ENCODE results near the gene CDC42BPG. TPM values are rescaled to one million over a fixed set of nuclear protein-coding genes. Genes with fewer than 3 reads are reported as not detected.

CDC42BPG gene
- total and polyA plus RNA-seq, 3 experiments from 2014 or later, result 0.52 to 2.3 (median 0.66) TPM

GRCh38 chr11:64841592-64842365 lies 2.7 kb downstream of the CDC42BPG start:
- peaks cover 15% of the 10 kb centered on the region for H3K4me1 ChIP-seq (ENCODE audit: insufficient read depth, low read length)
- no peak for DNase-seq
- no peak overlapping the region for H3K4me3 Mint-ChIP-seq
- no peaks in the 10 kb centered on the region for H3K9me3 Mint-ChIP-seq
- H3K36me3 ChIP-seq (ENCODE audit: insufficient read depth, low read length), result no peaks in the 10 kb centered on the region
- H3K9me3 ChIP-seq (ENCODE audit: low read length), result no peaks in the 10 kb centered on the region
- peak overlapping the region; percentile 47 for H3K27ac ChIP-seq (ENCODE audit: low read depth, low read length)
- no peak overlapping the region for H3K4me3 ChIP-seq (ENCODE audit: low read length)
- peaks cover 13 to 18% (median 13%) of the 10 kb centered on the region in 3 donors for H3K4me1 Mint-ChIP-seq
- peak overlapping the region in 1 of 8 donors; percentile 81 for H3K27ac Mint-ChIP-seq
- H3K27me3 ChIP-seq (ENCODE audit: insufficient read depth, low read length, poor library complexity, severe bottlenecking), result no peaks in the 10 kb centered on the region
- H3K36me3 Mint-ChIP-seq, result peaks cover 0 to 13% (median 0%) of the 10 kb centered on the region in 3 donors
- CTCF ChIA-PET, result interaction anchor here (15.6 to 32.1 kb wide), 2 partner anchors 22 to 44 kb away, joined by 318 to 1256 read pairs; partner anchors contain the start of gene EHD1
- H3K27me3 Mint-ChIP-seq, result no peaks in the 10 kb centered on the region
- POLR2A ChIA-PET, result no interaction called here

- H3K27ac Mint-ChIP-seq, result no peak overlapping the region
- no peaks in the 10 kb centered on the region for H3K9me3 Mint-ChIP-seq
- no peak for DNase-seq
- H3K27me3 Mint-ChIP-seq, result no peaks in the 10 kb centered on the region
- peak overlapping the region in 1 of 7 donors; percentile 40 for H3K4me3 Mint-ChIP-seq
- ChIA-PET CTCF (interaction anchor here (1.0 to 32.1 kb wide), 3 partner anchors 8 to 174 kb away, joined by 3 to 1256 read pairs (median 4); partner anchors contain the start of genes ARL2 and EHD1), POLR2A (interaction anchor here (1.0 kb wide), 1 partner anchor 74 kb away, joined by 3 read pairs; no protein-coding TSS in a partner anchor)
- peaks cover 9 to 14% (median 11%) of the 10 kb centered on the region in 3 donors for H3K4me1 Mint-ChIP-seq
- no peaks in the 10 kb centered on the region for H3K27me3 ChIP-seq (ENCODE audit: insufficient read depth, low read length, poor library complexity, severe bottlenecking)
- H3K36me3 ChIP-seq (ENCODE audit: insufficient read depth, low read length), result no peaks in the 10 kb centered on the region
- no peak overlapping the region for H3K27ac ChIP-seq (ENCODE audit: low read depth, low read length)
- H3K9me3 ChIP-seq (ENCODE audit: low read length), result no peaks in the 10 kb centered on the region
- H3K36me3 Mint-ChIP-seq, result peaks cover 0 to 13% (median 0%) of the 10 kb centered on the region in 3 donors
- no peak overlapping the region for H3K4me3 ChIP-seq (ENCODE audit: low read length)
- H3K4me1 ChIP-seq (ENCODE audit: insufficient read depth, low read length), result peaks cover 12% of the 10 kb centered on the region
Observed at GRCh38 chr11:64839887-64840782, 4.3 kb downstream of the CDC42BPG start.

GRCh38 chr11:64839335-64839734 lies 5.1 kb downstream of the CDC42BPG start:
- H3K36me3 Mint-ChIP-seq, result peaks cover 0 to 15% (median 0%) of the 10 kb centered on the region in 3 donors
- no peak overlapping the region for H3K4me3 ChIP-seq (ENCODE audit: low read length)
- no peaks in the 10 kb centered on the region for H3K27me3 Mint-ChIP-seq
- peaks cover 10% of the 10 kb centered on the region for H3K4me1 ChIP-seq (ENCODE audit: insufficient read depth, low read length)
- no peak overlapping the region for H3K27ac ChIP-seq (ENCODE audit: low read depth, low read length)
- H3K9me3 ChIP-seq (ENCODE audit: low read length), result no peaks in the 10 kb centered on the region
- no peaks in the 10 kb centered on the region for H3K27me3 ChIP-seq (ENCODE audit: insufficient read depth, low read length, poor library complexity, severe bottlenecking)
- H3K4me3 Mint-ChIP-seq, result peak overlapping the region in 1 of 7 donors; percentile 40
- CTCF ChIA-PET, result interaction anchor here (1.0 to 32.1 kb wide), 3 partner anchors 9 to 175 kb away, joined by 3 to 1256 read pairs (median 4); partner anchors contain the start of genes ARL2 and EHD1
- H3K27ac Mint-ChIP-seq, result peak overlapping the region in 2 of 8 donors; percentile 29 to 33
- no peaks in the 10 kb centered on the region for H3K9me3 Mint-ChIP-seq
- H3K4me1 Mint-ChIP-seq, result peaks cover 6 to 12% (median 8%) of the 10 kb centered on the region in 3 donors
- DNase-seq, result no peak
- POLR2A ChIA-PET, result interaction anchor here (1.0 kb wide), 1 partner anchor 74 kb away, joined by 3 read pairs; no protein-coding TSS in a partner anchor
- H3K36me3 ChIP-seq (ENCODE audit: insufficient read depth, low read length), result no peaks in the 10 kb centered on the region

GRCh38 chr11:64838600-64839334 lies 5.7 kb downstream of the CDC42BPG start:
- no peak for DNase-seq
- Histone ChIP-seq H3K27me3 (ENCODE audit: insufficient read depth, low read length, poor library complexity, severe bottlenecking) (no peaks in the 10 kb centered on the region), H3K4me1 (ENCODE audit: insufficient read depth, low read length) (peaks cover 6% of the 10 kb centered on the region), H3K36me3 (ENCODE audit: insufficient read depth, low read length) (no peaks in the 10 kb centered on the region), H3K9me3 (ENCODE audit: low read length) (no peaks in the 10 kb centered on the region), H3K27ac (ENCODE audit: low read depth, low read length) (no peak overlapping the region), H3K4me3 (ENCODE audit: low read length) (no peak overlapping the region)
- POLR2A ChIA-PET, result no interaction called here
- no peak overlapping the region for H3K27ac Mint-ChIP-seq
- peaks cover 2 to 8% (median 6%) of the 10 kb centered on the region in 3 donors for H3K4me1 Mint-ChIP-seq
- no peak overlapping the region for H3K4me3 Mint-ChIP-seq
- CTCF ChIA-PET, result interaction anchor here (0.9 to 32.1 kb wide), 2 partner anchors 8 to 47 kb away, joined by 3 to 1256 read pairs; partner anchors contain the start of gene EHD1
- H3K36me3 Mint-ChIP-seq, result peaks cover 0 to 15% (median 0%) of the 10 kb centered on the region in 3 donors
- H3K9me3 Mint-ChIP-seq, result no peaks in the 10 kb centered on the region
- H3K27me3 Mint-ChIP-seq, result no peaks in the 10 kb centered on the region

GRCh38 chr11:64837887-64838351 lies 6.5 kb downstream of the CDC42BPG start:
- no peaks in the 10 kb centered on the region for H3K9me3 Mint-ChIP-seq
- no peaks in the 10 kb centered on the region for H3K4me1 ChIP-seq (ENCODE audit: insufficient read depth, low read length)
- no peak overlapping the region for H3K27ac ChIP-seq (ENCODE audit: low read depth, low read length)
- H3K4me3 Mint-ChIP-seq, result no peak overlapping the region
- H3K27me3 Mint-ChIP-seq, result no peaks in the 10 kb centered on the region
- no peaks in the 10 kb centered on the region for H3K36me3 ChIP-seq (ENCODE audit: insufficient read depth, low read length)
- peaks cover 0 to 2% (median under 1%) of the 10 kb centered on the region in 3 donors for H3K4me1 Mint-ChIP-seq
- no peak overlapping the region for H3K27ac Mint-ChIP-seq
- ChIA-PET POLR2A (no interaction called here), CTCF (interaction anchor here (0.9 kb wide), 1 partner anchor 9 kb away, joined by 3 read pairs; no protein-coding TSS in a partner anchor)
- H3K36me3 Mint-ChIP-seq, result peaks cover 0 to 20% (median 0%) of the 10 kb centered on the region in 3 donors
- H3K27me3 ChIP-seq (ENCODE audit: insufficient read depth, low read length, poor library complexity, severe bottlenecking), result no peaks in the 10 kb centered on the region
- no peaks in the 10 kb centered on the region for H3K9me3 ChIP-seq (ENCODE audit: low read length)
- H3K4me3 ChIP-seq (ENCODE audit: low read length), result no peak overlapping the region
- DNase-seq, result no peak

GRCh38 chr11:64836448-64837072 lies 7.9 kb downstream of the CDC42BPG start:
- no peak overlapping the region for H3K27ac ChIP-seq (ENCODE audit: low read depth, low read length)
- no peaks in the 10 kb centered on the region for H3K36me3 ChIP-seq (ENCODE audit: insufficient read depth, low read length)
- peaks cover 0 to 32% (median 0%) of the 10 kb centered on the region in 3 donors for H3K36me3 Mint-ChIP-seq
- no peaks in the 10 kb centered on the region for H3K9me3 Mint-ChIP-seq
- H3K4me3 ChIP-seq (ENCODE audit: low read length), result no peak overlapping the region
- POLR2A ChIA-PET, result no interaction called here
- peaks cover 0 to 2% (median 0%) of the 10 kb centered on the region in 3 donors for H3K4me1 Mint-ChIP-seq
- no peaks in the 10 kb centered on the region for H3K27me3 ChIP-seq (ENCODE audit: insufficient read depth, low read length, poor library complexity, severe bottlenecking)
- no peaks in the 10 kb centered on the region for H3K9me3 ChIP-seq (ENCODE audit: low read length)
- no peaks in the 10 kb centered on the region for H3K27me3 Mint-ChIP-seq
- CTCF ChIA-PET, result interaction anchor here (0.9 to 1.2 kb wide), 3 partner anchors 8 to 58 kb away, joined by 3 to 4 read pairs (median 3); partner anchors contain the start of gene CDC42BPG
- H3K4me1 ChIP-seq (ENCODE audit: insufficient read depth, low read length), result no peaks in the 10 kb centered on the region
- H3K4me3 Mint-ChIP-seq, result no peak overlapping the region
- no peak for DNase-seq
- H3K27ac Mint-ChIP-seq, result no peak overlapping the region

All from CD8-positive, alpha-beta memory T cell (primary cell).